Measurements from ENCODE around the gene DDX20.

Gene DDX20

GRCh38 chr1:111755331-111756123, at the start of gene DDX20:
DDX20 (plus strand) TSS chr1:111755901; CDS start chr1:111755925, 24 bp downstream.
- peak; percentile 97 for DNase-seq (ENCODE audit: low read depth)

GRCh38 chr1:111706921-111707320, 48.8 kb upstream of the DDX20 start:
- peak; percentile 39 for DNase-seq (ENCODE audit: low read depth)

GRCh38 chr1:111707906-111708305, 47.8 kb upstream of the DDX20 start:
- DNase-seq (ENCODE audit: low read depth): peak; percentile 72

- no peak for DNase-seq (ENCODE audit: low read depth)
These were observed 45.7 kb upstream of the DDX20 start for GRCh38 chr1:111709986-111710385.

GRCh38 chr1:111716333-111716732, 39.4 kb upstream of the DDX20 start:
- DNase-seq (ENCODE audit: low read depth): no peak

- DNase-seq (ENCODE audit: low read depth): no peak
These were observed 38.3 kb upstream of the DDX20 start for GRCh38 chr1:111717450-111717849.

GRCh38 chr1:111719135-111719534, 36.6 kb upstream of the DDX20 start:
- no peak for DNase-seq (ENCODE audit: low read depth)

GRCh38 chr1:111719674-111720132, 36.0 kb upstream of the DDX20 start:
- DNase-seq (ENCODE audit: low read depth): no peak

GRCh38 chr1:111720274-111720976, 35.3 kb upstream of the DDX20 start:
- DNase-seq (ENCODE audit: low read depth): no peak

- no peak for DNase-seq (ENCODE audit: low read depth)
These were observed 34.5 kb upstream of the DDX20 start for GRCh38 chr1:111720977-111721786.

- DNase-seq (ENCODE audit: low read depth): no peak
These were observed 32.5 kb upstream of the DDX20 start for GRCh38 chr1:111723091-111723806.

GRCh38 chr1:111723871-111724270, 31.8 kb upstream of the DDX20 start:
- DNase-seq (ENCODE audit: low read depth): no peak

GRCh38 chr1:111725192-111725591, 30.5 kb upstream of the DDX20 start:
- no peak for DNase-seq (ENCODE audit: low read depth)

- no peak for DNase-seq (ENCODE audit: low read depth)
These were observed 28.6 kb upstream of the DDX20 start for GRCh38 chr1:111727056-111727455.

GRCh38 chr1:111729271-111729921, 26.3 kb upstream of the DDX20 start:
- DNase-seq (ENCODE audit: low read depth): no peak

- DNase-seq (ENCODE audit: low read depth): peak; percentile 40
These were observed 25.6 kb upstream of the DDX20 start for GRCh38 chr1:111729946-111730681.

GRCh38 chr1:111730706-111731105, 25.0 kb upstream of the DDX20 start:
- no peak for DNase-seq (ENCODE audit: low read depth)

- no peak for DNase-seq (ENCODE audit: low read depth)
These were observed 23.7 kb upstream of the DDX20 start for GRCh38 chr1:111731956-111732355.

- no peak for DNase-seq (ENCODE audit: low read depth)
These were observed 23.0 kb upstream of the DDX20 start for GRCh38 chr1:111732718-111733117.

- DNase-seq (ENCODE audit: low read depth): peak; percentile 80
These were observed 22.3 kb upstream of the DDX20 start for GRCh38 chr1:111733183-111733991.
